Erythroblast (primary cell): ENCODE results near the gene CKMT2.
A peak's percentile ranks its signal among the peaks of the same experiment; 100 is the strongest.

Source experiments
- DNase-seq, 2 experiments: peaks; one replicate each; lab custom pipeline; 2025; lab: John Stamatoyannopoulos, UW
- GATA1 ChIP-seq: IDR thresholded peaks from 2 replicates; pipeline ENCODE4 v1.6.1; 2011; ENCODE audit warnings: low read depth, mild to moderate bottlenecking, control low read depth, low read length, moderate library complexity
- POLR2A ChIP-seq: IDR thresholded peaks from 2 replicates; pipeline ENCODE4 v1.6.1; 2011; ENCODE audit warnings: mild to moderate bottlenecking, low read length

The CKMT2 gene

GRCh38 chr5:81205058-81205457, 28.1 kb upstream of the CKMT2 start:
- DNase-seq: no peak
- TF ChIP-seq POLR2A (no peak), GATA1 (no peak)

GRCh38 chr5:81207009-81207408, 26.1 kb upstream of the CKMT2 start:
- DNase-seq: peak in 1 of 2 experiments; percentile 7
- TF ChIP-seq GATA1 (no peak), POLR2A (no peak)

GRCh38 chr5:81208904-81209303, 24.2 kb upstream of the CKMT2 start:
- TF ChIP-seq POLR2A (no peak), GATA1 (no peak)
- no peak for DNase-seq

GRCh38 chr5:81209386-81209785, 23.7 kb upstream of the CKMT2 start:
- DNase-seq: no peak
- TF ChIP-seq POLR2A (no peak), GATA1 (no peak)

GRCh38 chr5:81209869-81210493, 23.1 kb upstream of the CKMT2 start:
- TF ChIP-seq POLR2A: no peak
- DNase-seq: no peak

- no peak for DNase-seq
- TF ChIP-seq POLR2A (no peak), GATA1 (no peak)
These were observed 20.8 kb upstream of the CKMT2 start for GRCh38 chr5:81212211-81212751.

GRCh38 chr5:81213070-81213469, 20.1 kb upstream of the CKMT2 start:
- TF ChIP-seq POLR2A: no peak
- TF ChIP-seq GATA1: no peak
- DNase-seq: no peak

- no peak for TF ChIP-seq POLR2A
- no peak for TF ChIP-seq GATA1
- no peak for DNase-seq
These were observed 18.3 kb upstream of the CKMT2 start for GRCh38 chr5:81214848-81215247.

- no peak for DNase-seq
These were observed 17.0 kb upstream of the CKMT2 start for GRCh38 chr5:81216152-81216551.

GRCh38 chr5:81219389-81219788, 13.7 kb upstream of the CKMT2 start:
- TF ChIP-seq GATA1: no peak
- no peak for TF ChIP-seq POLR2A
- no peak for DNase-seq

More at GRCh38 chr5:81216152-81216551, 17.0 kb upstream of the CKMT2 start:
- TF ChIP-seq GATA1: no peak
- no peak for TF ChIP-seq POLR2A

- TF ChIP-seq GATA1: no peak
- DNase-seq: no peak
These were observed 10.8 kb upstream of the CKMT2 start for GRCh38 chr5:81222285-81222684.

- DNase-seq: no peak
- TF ChIP-seq POLR2A (no peak), GATA1 (no peak)
These were observed 7.7 kb upstream of the CKMT2 start for GRCh38 chr5:81225463-81225862.

- TF ChIP-seq GATA1: no peak
- TF ChIP-seq POLR2A: no peak
- no peak for DNase-seq
These were observed 6.8 kb upstream of the CKMT2 start for GRCh38 chr5:81226286-81226685.

- DNase-seq: no peak
- no peak for TF ChIP-seq GATA1
- TF ChIP-seq POLR2A: no peak
These were observed 6.2 kb upstream of the CKMT2 start for GRCh38 chr5:81226949-81227348.

GRCh38 chr5:81228084-81228483, 5.0 kb upstream of the CKMT2 start:
- no peak for DNase-seq

More at GRCh38 chr5:81228084-81228483, 5.0 kb upstream of the CKMT2 start:
- TF ChIP-seq GATA1 (no peak), POLR2A (no peak)
